ENCODE measurements around the gene C19orf12. TPM values are rescaled to one million over a fixed set of nuclear protein-coding genes. Genes with fewer than 3 reads are reported as not detected.

Gene C19orf12
- total RNA-seq, 1 donor = 48.5 TPM

DNA sequence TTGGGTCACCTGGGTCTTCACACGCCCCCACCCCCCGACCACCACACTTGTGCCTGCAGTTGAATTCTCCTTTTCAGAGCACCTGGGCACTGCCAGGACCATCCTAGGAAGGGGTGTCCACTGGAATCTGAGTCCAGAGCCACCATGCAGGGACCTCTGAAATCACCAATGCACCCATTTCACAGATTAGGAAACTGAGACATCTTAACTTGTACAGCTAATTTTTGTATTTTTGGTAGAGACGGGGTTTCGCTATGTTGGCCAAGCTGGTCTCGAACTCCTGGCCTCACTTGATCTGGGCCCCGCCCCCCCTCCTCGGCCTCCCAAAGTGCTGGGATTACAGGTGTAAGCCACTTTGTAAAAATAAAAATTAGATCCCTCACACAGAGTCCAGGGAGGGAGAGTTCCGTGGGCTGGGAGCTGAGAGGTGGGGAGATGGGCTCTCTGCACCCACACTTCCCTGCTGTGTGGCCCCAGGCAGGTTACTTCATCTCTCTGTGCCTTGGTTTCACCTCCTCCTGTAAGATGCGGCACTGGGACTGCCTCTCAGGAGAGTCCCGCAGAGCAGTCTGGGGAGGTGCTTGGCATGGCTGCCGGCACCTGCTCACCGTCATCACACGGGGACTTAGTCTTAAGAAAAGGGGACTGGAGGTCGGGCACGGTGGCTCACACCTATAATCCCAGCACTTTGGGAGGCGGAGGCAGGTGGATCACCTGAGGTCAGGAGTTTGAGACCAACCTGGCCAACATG, 45.9 kb upstream of the C19orf12 start:
- no peak overlapping the region for H3K27ac ChIP-seq (ENCODE audit: low read depth, low read length)
- H2AFZ ChIP-seq (ENCODE audit: low read length) = no peak overlapping the region
- TF ChIP-seq, protein P1, sequence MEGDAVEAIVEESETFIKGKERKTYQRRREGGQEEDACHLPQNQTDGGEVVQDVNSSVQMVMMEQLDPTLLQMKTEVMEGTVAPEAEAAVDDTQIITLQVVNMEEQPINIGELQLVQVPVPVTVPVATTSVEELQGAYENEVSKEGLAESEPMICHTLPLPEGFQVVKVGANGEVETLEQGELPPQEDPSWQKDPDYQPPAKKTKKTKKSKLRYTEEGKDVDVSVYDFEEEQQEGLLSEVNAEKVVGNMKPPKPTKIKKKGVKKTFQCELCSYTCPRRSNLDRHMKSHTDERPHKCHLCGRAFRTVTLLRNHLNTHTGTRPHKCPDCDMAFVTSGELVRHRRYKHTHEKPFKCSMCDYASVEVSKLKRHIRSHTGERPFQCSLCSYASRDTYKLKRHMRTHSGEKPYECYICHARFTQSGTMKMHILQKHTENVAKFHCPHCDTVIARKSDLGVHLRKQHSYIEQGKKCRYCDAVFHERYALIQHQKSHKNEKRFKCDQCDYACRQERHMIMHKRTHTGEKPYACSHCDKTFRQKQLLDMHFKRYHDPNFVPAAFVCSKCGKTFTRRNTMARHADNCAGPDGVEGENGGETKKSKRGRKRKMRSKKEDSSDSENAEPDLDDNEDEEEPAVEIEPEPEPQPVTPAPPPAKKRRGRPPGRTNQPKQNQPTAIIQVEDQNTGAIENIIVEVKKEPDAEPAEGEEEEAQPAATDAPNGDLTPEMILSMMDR (IDR thresholded peaks at IDR 0.05; ENCODE audit: extremely low read depth, low read depth, low read length) = no peak
- no peak overlapping the region for H3K4me3 ChIP-seq (ENCODE audit: insufficient read depth, low read length)
- H3K79me2 ChIP-seq (ENCODE audit: insufficient read depth, low read length) = no peaks in the 10 kb centered on the region
- peaks cover 4% of the 10 kb centered on the region for H3K27me3 ChIP-seq (ENCODE audit: insufficient read depth, low read length)
- no peak for DNase-seq (ENCODE audit: insufficient read length, low spot score, missing footprints)
- H4K20me1 ChIP-seq (ENCODE audit: insufficient read depth, low read length) = no peaks in the 10 kb centered on the region
- no peak overlapping the region for H3K4me2 ChIP-seq (ENCODE audit: insufficient read depth, low read length)
- H3K9me3 ChIP-seq (ENCODE audit: low read depth, low read length) = no peaks in the 10 kb centered on the region
- H3K4me1 ChIP-seq (ENCODE audit: insufficient read depth, low read length) = no peaks in the 10 kb centered on the region
- H3K36me3 ChIP-seq (ENCODE audit: insufficient read depth, low read length) = no peaks in the 10 kb centered on the region

DNA sequence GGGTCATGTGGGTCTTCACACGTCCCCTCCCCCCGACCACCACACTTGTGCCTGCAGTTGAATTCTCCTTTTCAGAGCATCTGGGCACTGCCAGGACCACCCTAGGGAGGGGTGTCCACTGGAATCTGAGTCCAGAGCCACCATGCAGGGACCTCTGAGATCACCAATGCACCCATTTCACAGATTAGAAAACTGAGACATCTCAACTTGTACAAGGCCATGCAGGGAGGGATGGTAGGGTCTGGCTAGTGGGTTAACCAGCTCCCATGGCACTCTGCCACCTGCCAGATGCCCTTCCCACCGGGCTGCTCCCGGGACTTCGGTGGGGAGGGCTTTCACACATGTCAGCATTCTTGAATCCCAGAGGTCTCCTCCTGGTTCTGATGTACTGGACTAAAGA, 44.3 kb upstream of the C19orf12 start:
- no peak overlapping the region for H3K27ac ChIP-seq (ENCODE audit: low read depth, low read length)
- no peaks in the 10 kb centered on the region for H3K36me3 ChIP-seq (ENCODE audit: insufficient read depth, low read length)
- no peaks in the 10 kb centered on the region for H3K4me1 ChIP-seq (ENCODE audit: insufficient read depth, low read length)
- H4K20me1 ChIP-seq (ENCODE audit: insufficient read depth, low read length) = no peaks in the 10 kb centered on the region
- no peaks in the 10 kb centered on the region for H3K79me2 ChIP-seq (ENCODE audit: insufficient read depth, low read length)
- no peak overlapping the region for H3K4me3 ChIP-seq (ENCODE audit: insufficient read depth, low read length)
- no peak overlapping the region for H3K4me2 ChIP-seq (ENCODE audit: insufficient read depth, low read length)
- no peaks in the 10 kb centered on the region for H3K9me3 ChIP-seq (ENCODE audit: low read depth, low read length)
- TF ChIP-seq, protein P1 (IDR thresholded peaks at IDR 0.05; ENCODE audit: extremely low read depth, low read depth, low read length) = no peak
- H2AFZ ChIP-seq (ENCODE audit: low read length) = no peak overlapping the region
- peaks cover 4% of the 10 kb centered on the region for H3K27me3 ChIP-seq (ENCODE audit: insufficient read depth, low read length)
- DNase-seq (ENCODE audit: insufficient read length, low spot score, missing footprints) = no peak

DNA sequence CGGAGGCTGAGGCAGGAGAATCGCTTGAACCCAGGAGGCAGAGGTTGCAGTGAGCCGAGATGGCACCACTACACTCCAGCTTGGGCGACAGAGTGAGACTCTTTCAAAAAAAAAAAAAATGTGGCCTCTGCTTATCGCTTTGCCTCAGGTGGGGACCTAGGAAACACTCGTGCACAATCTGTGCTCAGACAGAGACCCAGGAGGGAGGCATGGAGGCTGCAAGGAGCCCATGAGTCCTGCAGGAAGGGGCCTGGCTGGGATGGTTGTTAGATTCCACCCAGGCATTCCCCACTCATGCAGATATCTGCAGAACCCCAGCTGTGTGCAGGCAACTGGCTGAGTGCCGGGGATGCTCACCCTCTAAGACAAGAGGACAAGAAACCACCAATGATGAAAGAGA, 43.8 kb upstream of the C19orf12 start:
- Histone ChIP-seq H3K9me3 (ENCODE audit: low read depth, low read length) (no peaks in the 10 kb centered on the region), H2AFZ (ENCODE audit: low read length) (no peak overlapping the region), H3K79me2 (ENCODE audit: insufficient read depth, low read length) (no peaks in the 10 kb centered on the region), H3K4me2 (ENCODE audit: insufficient read depth, low read length) (no peak overlapping the region), H4K20me1 (ENCODE audit: insufficient read depth, low read length) (no peaks in the 10 kb centered on the region), H3K27ac (ENCODE audit: low read depth, low read length) (no peak overlapping the region), H3K4me3 (ENCODE audit: insufficient read depth, low read length) (no peak overlapping the region), H3K27me3 (ENCODE audit: insufficient read depth, low read length) (peaks cover 4% of the 10 kb centered on the region), H3K36me3 (ENCODE audit: insufficient read depth, low read length) (no peaks in the 10 kb centered on the region), H3K4me1 (ENCODE audit: insufficient read depth, low read length) (no peaks in the 10 kb centered on the region)
- TF ChIP-seq, protein P1 (IDR thresholded peaks at IDR 0.05; ENCODE audit: extremely low read depth, low read depth, low read length) = no peak
- peak; percentile 79 for DNase-seq (ENCODE audit: insufficient read length, low spot score, missing footprints)

GRCh38 chr19:29757551-29757950, 42.5 kb upstream of the C19orf12 start:
- Histone ChIP-seq H3K36me3 (ENCODE audit: insufficient read depth, low read length) (no peaks in the 10 kb centered on the region), H3K4me2 (ENCODE audit: insufficient read depth, low read length) (no peak overlapping the region), H3K79me2 (ENCODE audit: insufficient read depth, low read length) (no peaks in the 10 kb centered on the region), H3K27me3 (ENCODE audit: insufficient read depth, low read length) (peaks cover 4% of the 10 kb centered on the region), H2AFZ (ENCODE audit: low read length) (no peak overlapping the region), H3K4me1 (ENCODE audit: insufficient read depth, low read length) (no peaks in the 10 kb centered on the region), H4K20me1 (ENCODE audit: insufficient read depth, low read length) (no peaks in the 10 kb centered on the region), H3K4me3 (ENCODE audit: insufficient read depth, low read length) (no peak overlapping the region), H3K27ac (ENCODE audit: low read depth, low read length) (no peak overlapping the region), H3K9me3 (ENCODE audit: low read depth, low read length) (no peaks in the 10 kb centered on the region)
- TF ChIP-seq, protein P1 (IDR thresholded peaks at IDR 0.05; ENCODE audit: extremely low read depth, low read depth, low read length) = no peak
- DNase-seq (ENCODE audit: insufficient read length, low spot score, missing footprints) = no peak
